Mesendoderm (in vitro differentiated cells): ENCODE measurements around the gene CHST4.

Experiments used
- DNase-seq: peaks from one replicate; pipeline ENCODE4 v3.0.0; 2013
- H2AK5ac ChIP-seq: 2 replicates; pipeline ENCODE4 v1.6.1; 2013; ENCODE audit warnings: low read length, inconsistent platforms
- H2BK120ac ChIP-seq: 2 replicates; pipeline ENCODE4 v1.6.1; 2013; ENCODE audit warnings: low read depth, mild to moderate bottlenecking, low read length, moderate library complexity, mixed read lengths
- H2BK15ac ChIP-seq: replicated peaks from 2 replicates; pipeline ENCODE4 v1.6.1; 2013; ENCODE audit warnings: low read depth, mild to moderate bottlenecking, moderate library complexity
- H2BK5ac ChIP-seq: 2 replicates; pipeline ENCODE4 v1.6.1; 2013; ENCODE audit warnings: low read length, inconsistent platforms
- H3K18ac ChIP-seq: 2 replicates; pipeline ENCODE4 v1.6.1; 2013; ENCODE audit warnings: mild to moderate bottlenecking, low read length, mixed read lengths
- H3K23ac ChIP-seq: one replicate; pipeline ENCODE4 v1.6.1; 2013; ENCODE audit warnings: low read length
- H3K27ac ChIP-seq: 2 replicates; pipeline ENCODE4 v1.5.1; 2013; ENCODE audit warnings: low read depth, mild to moderate bottlenecking, inconsistent platforms, low read length, moderate library complexity
- H3K27me3 ChIP-seq: 2 replicates; pipeline ENCODE4 v1.6.1; 2013; ENCODE audit warnings: low read length, control low read depth, mild to moderate bottlenecking, inconsistent platforms; ENCODE audit not compliant: insufficient read depth, poor library complexity
- H3K36me3 ChIP-seq: 2 replicates; pipeline ENCODE4 v1.6.1; 2013; ENCODE audit warnings: low read length, inconsistent platforms; ENCODE audit not compliant: control insufficient read depth, insufficient read depth
- H3K4ac ChIP-seq: one replicate; pipeline ENCODE4 v1.6.1; 2013; ENCODE audit warnings: low read depth, mild to moderate bottlenecking, low read length, moderate library complexity
- H3K4me1 ChIP-seq: 2 replicates; pipeline ENCODE4 v1.6.1; 2013; ENCODE audit warnings: low read depth, low read length, inconsistent platforms; ENCODE audit not compliant: control insufficient read depth
- H3K4me2 ChIP-seq: 2 replicates; pipeline ENCODE4 v1.6.1; 2013; ENCODE audit warnings: low read length
- H3K4me3 ChIP-seq: 2 replicates; pipeline ENCODE4 v1.5.1; 2013; ENCODE audit warnings: mild to moderate bottlenecking, low read length
- H3K56ac ChIP-seq: one replicate; pipeline ENCODE4 v1.6.1; 2013; ENCODE audit warnings: low read length
- H3K79me1 ChIP-seq: 2 replicates; pipeline ENCODE4 v1.6.1; 2013; ENCODE audit warnings: low read length, inconsistent platforms
- H3K79me2 ChIP-seq: 2 replicates; pipeline ENCODE4 v1.6.1; 2013; ENCODE audit warnings: mild to moderate bottlenecking, low read length; ENCODE audit not compliant: control insufficient read depth, insufficient read depth
- H3K9ac ChIP-seq: 2 replicates; pipeline ENCODE4 v1.6.1; 2013; ENCODE audit warnings: low read length, inconsistent platforms
- H4K5ac ChIP-seq: one replicate; pipeline ENCODE4 v1.6.1; 2013; ENCODE audit warnings: low read length
- H4K8ac ChIP-seq: one replicate; pipeline ENCODE4 v1.6.1; 2013; ENCODE audit warnings: low read depth, mild to moderate bottlenecking, control low read depth, low read length, moderate library complexity
- WGBS: extraction: QIAGEN DNeasy Blood & Tissue Kit; methylation state at CpG from one replicate; pipeline ENCODE4 v1.1.7; 2013; ENCODE audit warnings: low lambda C conversion rate, missing lambda C conversion rate; ENCODE audit not compliant: insufficient coverage; ENCODE audit errors: extremely low coverage; 5-methylcytosine and 5-hydroxymethylcytosine counted together

The CHST4 gene

GRCh38 chr16:71565812-71566700 is 39.8 kb downstream of the CHST4 start:
- H4K8ac ChIP-seq = no peak overlapping the region
- no CpG with 5 or more reads among the region's 9 CpGs for WGBS
- peak overlapping the region; percentile 37 for H3K56ac ChIP-seq
- no peak overlapping the region for H3K23ac ChIP-seq
- no peak overlapping the region for H3K4me3 ChIP-seq
- no peak overlapping the region for H2BK5ac ChIP-seq
- H3K4me2 ChIP-seq = no peak overlapping the region
- no peaks in the 10 kb centered on the region for H3K79me1 ChIP-seq
- no peak overlapping the region for H3K27ac ChIP-seq
- no peak overlapping the region for H4K5ac ChIP-seq
- H3K27me3 ChIP-seq = no peaks in the 10 kb centered on the region
- H3K36me3 ChIP-seq = no peaks in the 10 kb centered on the region
- no peak overlapping the region for H3K4ac ChIP-seq
- H3K79me2 ChIP-seq = no peaks in the 10 kb centered on the region
- H2BK15ac ChIP-seq = no peak overlapping the region
- DNase-seq = no peak
- H3K18ac ChIP-seq = no peak overlapping the region
- H2BK120ac ChIP-seq = no peak overlapping the region
- H3K4me1 ChIP-seq = no peaks in the 10 kb centered on the region
- no peak overlapping the region for H2AK5ac ChIP-seq
- H3K9ac ChIP-seq = no peak overlapping the region

- Histone ChIP-seq H3K4me2 (no peak overlapping the region), H3K4ac (no peak overlapping the region), H3K27ac (no peak overlapping the region), H3K4me3 (no peak overlapping the region), H3K36me3 (no peaks in the 10 kb centered on the region), H4K5ac (no peak overlapping the region), H4K8ac (no peak overlapping the region), H2BK15ac (no peak overlapping the region), H2AK5ac (no peak overlapping the region), H3K18ac (no peak overlapping the region), H2BK5ac (no peak overlapping the region), H3K9ac (no peak overlapping the region), H3K79me1 (no peaks in the 10 kb centered on the region), H3K4me1 (no peaks in the 10 kb centered on the region), H3K23ac (no peak overlapping the region), H2BK120ac (no peak overlapping the region), H3K27me3 (no peaks in the 10 kb centered on the region), H3K56ac (no peak overlapping the region), H3K79me2 (no peaks in the 10 kb centered on the region)
- no peak for DNase-seq
- WGBS = no CpG with 5 or more reads among the region's 8 CpGs
Measured at GRCh38 chr16:71567931-71568330, 41.7 kb downstream of the CHST4 start.

DNA sequence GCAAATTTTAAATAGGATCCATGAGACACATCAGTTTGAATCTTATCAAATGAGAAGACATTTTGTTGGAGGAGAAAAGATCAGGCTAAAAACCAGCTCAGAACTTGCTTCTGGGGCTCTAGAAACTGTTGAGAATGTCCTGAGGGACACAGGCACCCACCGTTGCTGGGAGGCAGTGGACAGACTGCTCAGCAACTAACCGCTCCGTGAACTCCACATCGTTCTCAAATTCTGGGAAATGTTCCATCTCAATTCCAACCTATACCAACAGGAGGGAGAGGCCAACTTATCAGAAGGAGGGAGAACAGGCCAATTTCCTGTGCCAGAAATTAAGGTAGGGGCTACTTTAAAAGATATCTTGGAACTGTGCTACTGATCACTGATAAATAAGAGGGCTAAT is 42.3 kb downstream of the CHST4 start:
- no peak overlapping the region for H2AK5ac ChIP-seq
- H3K56ac ChIP-seq = no peak overlapping the region
- H3K4me2 ChIP-seq = no peak overlapping the region
- no peaks in the 10 kb centered on the region for H3K36me3 ChIP-seq
- no peak overlapping the region for H4K5ac ChIP-seq
- H2BK5ac ChIP-seq = no peak overlapping the region
- H3K4me1 ChIP-seq = no peaks in the 10 kb centered on the region
- H3K79me2 ChIP-seq = no peaks in the 10 kb centered on the region
- H3K79me1 ChIP-seq = no peaks in the 10 kb centered on the region
- no CpG with 5 or more reads among the region's 4 CpGs for WGBS
- H2BK120ac ChIP-seq = no peak overlapping the region
- no peak overlapping the region for H2BK15ac ChIP-seq
- H3K27me3 ChIP-seq = no peaks in the 10 kb centered on the region
- no peak for DNase-seq
- no peak overlapping the region for H3K9ac ChIP-seq
- no peak overlapping the region for H3K4me3 ChIP-seq
- no peak overlapping the region for H3K4ac ChIP-seq
- H3K18ac ChIP-seq = no peak overlapping the region
- no peak overlapping the region for H4K8ac ChIP-seq
- H3K27ac ChIP-seq = no peak overlapping the region
- H3K23ac ChIP-seq = no peak overlapping the region

DNA sequence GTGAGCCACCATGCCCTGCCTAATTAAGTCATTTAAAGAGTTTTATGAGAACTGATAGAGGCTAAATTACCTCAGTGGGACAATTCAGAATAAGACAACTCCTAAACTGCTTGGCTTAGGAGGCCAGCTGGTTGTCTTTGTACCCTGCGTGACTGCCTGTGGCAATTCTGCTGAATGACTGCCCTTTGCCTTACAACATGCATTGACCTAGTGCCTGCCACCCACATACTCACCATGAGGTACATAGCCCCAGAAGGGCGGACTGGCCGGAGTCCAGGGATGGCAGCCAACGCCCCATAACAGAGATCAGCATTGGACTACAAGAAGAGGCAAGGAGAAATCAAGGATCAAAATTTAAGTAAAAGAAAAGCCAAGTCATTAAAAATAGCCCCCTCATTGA is 43.4 kb downstream of the CHST4 start:
- Histone ChIP-seq H3K27me3 (no peaks in the 10 kb centered on the region), H4K8ac (no peak overlapping the region)
- WGBS = no CpG with 5 or more reads among the region's 4 CpGs

GRCh38 chr16:71570144-71570543 is 43.9 kb downstream of the CHST4 start:
- no peak overlapping the region for H3K4ac ChIP-seq
- no peak overlapping the region for H2BK120ac ChIP-seq
- no peaks in the 10 kb centered on the region for H3K79me1 ChIP-seq
- H3K36me3 ChIP-seq = no peaks in the 10 kb centered on the region
- H3K4me2 ChIP-seq = no peak overlapping the region
- no peak overlapping the region for H2BK15ac ChIP-seq
- no peak overlapping the region for H2BK5ac ChIP-seq
- no peak overlapping the region for H4K5ac ChIP-seq
- H3K4me3 ChIP-seq = no peak overlapping the region
- H3K9ac ChIP-seq = no peak overlapping the region
- no CpG with 5 or more reads among the region's 8 CpGs for WGBS
- no peak overlapping the region for H3K56ac ChIP-seq
- no peak for DNase-seq
- no peaks in the 10 kb centered on the region for H3K4me1 ChIP-seq
- no peak overlapping the region for H3K27ac ChIP-seq
- no peak overlapping the region for H2AK5ac ChIP-seq
- H3K18ac ChIP-seq = no peak overlapping the region
- H3K23ac ChIP-seq = no peak overlapping the region
- no peaks in the 10 kb centered on the region for H3K79me2 ChIP-seq
- H4K8ac ChIP-seq = no peak overlapping the region
- H3K27me3 ChIP-seq = no peaks in the 10 kb centered on the region

More for the DNA sequence above, 43.4 kb downstream of the CHST4 start:
- no peak overlapping the region for H3K9ac ChIP-seq
- H3K79me2 ChIP-seq = no peaks in the 10 kb centered on the region
- H4K5ac ChIP-seq = no peak overlapping the region
- H2BK15ac ChIP-seq = no peak overlapping the region
- H3K4me2 ChIP-seq = no peak overlapping the region
- H3K4me1 ChIP-seq = no peaks in the 10 kb centered on the region
- no peak overlapping the region for H3K56ac ChIP-seq
- H3K18ac ChIP-seq = no peak overlapping the region
- H3K4ac ChIP-seq = no peak overlapping the region
- no peak for DNase-seq
- no peak overlapping the region for H3K4me3 ChIP-seq
- H2AK5ac ChIP-seq = no peak overlapping the region
- no peaks in the 10 kb centered on the region for H3K36me3 ChIP-seq
- H3K79me1 ChIP-seq = no peaks in the 10 kb centered on the region
- no peak overlapping the region for H3K27ac ChIP-seq
- H3K23ac ChIP-seq = no peak overlapping the region
- no peak overlapping the region for H2BK5ac ChIP-seq
- no peak overlapping the region for H2BK120ac ChIP-seq
